Skin epidermis (tissue), 12 donors: ENCODE measurements around the gene NCAPG2.

ENCODE experiments used
- H3K27ac ChIP-seq, 21 experiments: fragments of 200-600 bp; sonication (generic) in 11 of 21; one replicate each; pipeline ENCODE4 v1.5.0; 2020; ENCODE audit warnings: mild to moderate bottlenecking in 3 of 21, inconsistent platforms in 2 of 21, moderate library complexity in 2 of 21
- H3K4me3 ChIP-seq, 7 experiments: fragments of 200-600 bp; sonication (generic) in 2 of 7; one replicate each; pipeline ENCODE4 v1.5.0; 2020; ENCODE audit warnings: inconsistent platforms in 2 of 7, mild to moderate bottlenecking in 2 of 7, moderate library complexity in 1 of 7

NCAPG2 gene

GRCh38 chr7:158737064-158737695 is 32.6 kb upstream of the NCAPG2 start:
- no peak overlapping the region for H3K4me3 ChIP-seq
- H3K27ac ChIP-seq = no peak overlapping the region

- no peak overlapping the region for H3K27ac ChIP-seq
- no peak overlapping the region for H3K4me3 ChIP-seq
These were observed 31.3 kb upstream of the NCAPG2 start for GRCh38 chr7:158735935-158736334.

- Histone ChIP-seq H3K4me3 (no peak overlapping the region), H3K27ac (no peak overlapping the region)
These were observed 30.3 kb upstream of the NCAPG2 start for GRCh38 chr7:158734861-158735260.

- no peak overlapping the region for H3K4me3 ChIP-seq
- H3K27ac ChIP-seq = no peak overlapping the region
These were observed 29.3 kb upstream of the NCAPG2 start for GRCh38 chr7:158733775-158734494.

- Histone ChIP-seq H3K4me3 (no peak overlapping the region), H3K27ac (no peak overlapping the region)
These were observed 28.6 kb upstream of the NCAPG2 start for GRCh38 chr7:158733220-158733519.

GRCh38 chr7:158732494-158733219 is 28.1 kb upstream of the NCAPG2 start:
- Histone ChIP-seq H3K27ac (no peak overlapping the region), H3K4me3 (no peak overlapping the region)

GRCh38 chr7:158731761-158732160 is 27.2 kb upstream of the NCAPG2 start:
- no peak overlapping the region for H3K27ac ChIP-seq
- H3K4me3 ChIP-seq = no peak overlapping the region

GRCh38 chr7:158730383-158731346 is 26.1 kb upstream of the NCAPG2 start:
- Histone ChIP-seq H3K27ac (no peak overlapping the region), H3K4me3 (no peak overlapping the region)

- no peak overlapping the region for H3K4me3 ChIP-seq
- H3K27ac ChIP-seq = no peak overlapping the region
These were observed 25.2 kb upstream of the NCAPG2 start for GRCh38 chr7:158729646-158730382.

- Histone ChIP-seq H3K27ac (no peak overlapping the region), H3K4me3 (no peak overlapping the region)
These were observed 24.5 kb upstream of the NCAPG2 start for GRCh38 chr7:158728911-158729645.

- no peak overlapping the region for H3K27ac ChIP-seq
- no peak overlapping the region for H3K4me3 ChIP-seq
These were observed 23.1 kb upstream of the NCAPG2 start for GRCh38 chr7:158727690-158728089.

GRCh38 chr7:158726277-158726807 is 21.7 kb upstream of the NCAPG2 start:
- no peak overlapping the region for H3K4me3 ChIP-seq
- no peak overlapping the region for H3K27ac ChIP-seq

GRCh38 chr7:158725506-158725800 is 20.8 kb upstream of the NCAPG2 start:
- H3K4me3 ChIP-seq = no peak overlapping the region
- H3K27ac ChIP-seq = no peak overlapping the region

GRCh38 chr7:158724658-158725505 is 20.3 kb upstream of the NCAPG2 start:
- H3K27ac ChIP-seq = no peak overlapping the region
- no peak overlapping the region for H3K4me3 ChIP-seq

GRCh38 chr7:158723714-158724385 is 19.2 kb upstream of the NCAPG2 start:
- Histone ChIP-seq H3K27ac (no peak overlapping the region), H3K4me3 (no peak overlapping the region)

- Histone ChIP-seq H3K4me3 (no peak overlapping the region), H3K27ac (no peak overlapping the region)
These were observed 18.7 kb upstream of the NCAPG2 start for GRCh38 chr7:158723266-158723665.

GRCh38 chr7:158722574-158723237 is 18.1 kb upstream of the NCAPG2 start:
- Histone ChIP-seq H3K4me3 (no peak overlapping the region), H3K27ac (no peak overlapping the region)
